Hippocampal formation (tissue), 2 donors: ENCODE results near the gene RUNX1.

ENCODE experiments used
- DNase-seq, 2 donors: peaks; one replicate each; lab custom pipeline; 2025; lab: John Stamatoyannopoulos, UW

RUNX1 gene

DNA sequence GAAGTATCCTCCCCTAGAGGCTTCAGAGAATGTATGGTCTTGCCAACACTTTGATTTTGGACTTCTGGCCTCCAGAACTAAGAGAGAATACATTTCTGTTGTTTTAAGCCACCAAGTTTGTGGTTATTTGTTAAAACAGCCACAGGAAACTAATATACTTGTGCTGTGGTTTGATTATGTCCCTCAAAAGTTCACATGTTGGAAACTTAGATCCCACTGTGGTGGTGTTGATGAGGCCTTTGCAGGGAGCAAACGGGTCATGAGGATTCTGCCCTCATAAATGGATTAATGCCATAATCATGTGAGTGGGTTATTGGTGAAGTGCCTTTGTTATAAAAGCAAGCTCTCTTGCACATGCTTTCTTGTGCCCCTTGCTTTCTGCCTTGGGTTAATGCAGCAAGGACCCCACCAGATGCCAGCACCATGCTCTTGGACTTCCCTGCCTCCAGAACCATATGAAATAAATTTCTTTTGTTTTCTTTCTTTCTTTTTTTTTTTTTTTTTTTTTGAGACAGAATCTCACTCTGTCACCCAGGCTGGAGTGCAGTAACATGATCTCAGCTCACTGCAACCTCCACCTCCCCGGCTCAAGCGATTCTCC is 223.1 kb downstream of the RUNX1 start:
- DNase-seq = no peak

DNA sequence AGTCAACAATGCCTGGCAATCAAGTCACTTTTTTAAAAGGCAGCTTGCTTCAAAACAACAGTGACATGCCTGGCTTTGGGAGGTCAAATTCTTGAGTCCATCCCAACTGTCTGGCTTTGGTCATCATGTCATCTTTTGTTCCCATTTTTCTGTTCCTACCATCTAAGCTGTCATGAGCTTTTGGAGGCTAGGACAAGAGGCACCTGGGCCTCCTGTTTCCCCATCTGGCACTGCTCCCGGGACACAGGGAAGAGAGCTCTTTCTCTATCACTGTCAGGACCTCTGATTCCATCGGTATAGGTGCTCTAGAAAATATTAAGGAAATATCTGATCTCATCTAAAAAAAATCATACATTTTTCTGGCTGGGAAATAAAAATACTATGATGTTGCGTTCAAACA is 224.0 kb downstream of the RUNX1 start:
- no peak for DNase-seq

DNA sequence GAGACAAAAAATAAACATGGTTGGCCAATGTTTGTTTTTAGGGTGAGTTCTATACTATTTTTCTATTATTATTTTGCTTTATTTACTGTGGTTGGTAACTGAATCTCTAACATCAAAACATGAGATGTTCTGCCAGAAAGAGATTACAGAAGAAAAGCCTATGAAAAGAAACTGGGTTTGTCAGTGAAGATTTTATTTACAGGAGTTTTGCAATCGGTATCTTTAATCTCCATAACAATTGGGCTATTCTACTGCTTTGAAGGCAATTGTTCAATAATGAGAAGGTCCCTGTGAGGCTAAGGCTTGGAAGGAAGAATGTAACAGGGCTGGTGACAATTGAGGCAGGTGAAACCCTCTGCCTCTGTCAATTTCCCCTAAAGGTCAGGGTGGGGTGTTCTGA is 224.8 kb downstream of the RUNX1 start:
- DNase-seq = no peak

DNA sequence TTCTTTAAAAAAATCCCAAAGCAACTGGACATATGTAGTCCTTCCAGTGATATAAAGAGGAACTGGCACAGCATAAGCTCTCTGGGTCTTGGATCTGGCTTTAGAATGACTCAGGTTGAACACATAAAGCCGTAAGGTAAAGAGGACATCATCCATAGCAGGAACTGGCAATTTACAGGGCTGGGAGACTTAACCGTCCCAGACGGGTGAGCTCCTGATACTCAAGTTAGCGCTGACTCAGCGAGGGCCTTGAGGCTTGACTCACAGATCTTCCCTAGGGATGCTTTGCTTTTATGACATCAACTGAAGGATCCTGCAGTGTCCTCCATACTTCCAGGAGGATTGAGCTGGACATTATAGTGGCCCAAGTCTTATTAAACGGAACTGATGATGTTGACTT is 226.2 kb downstream of the RUNX1 start:
- no peak for DNase-seq

DNA sequence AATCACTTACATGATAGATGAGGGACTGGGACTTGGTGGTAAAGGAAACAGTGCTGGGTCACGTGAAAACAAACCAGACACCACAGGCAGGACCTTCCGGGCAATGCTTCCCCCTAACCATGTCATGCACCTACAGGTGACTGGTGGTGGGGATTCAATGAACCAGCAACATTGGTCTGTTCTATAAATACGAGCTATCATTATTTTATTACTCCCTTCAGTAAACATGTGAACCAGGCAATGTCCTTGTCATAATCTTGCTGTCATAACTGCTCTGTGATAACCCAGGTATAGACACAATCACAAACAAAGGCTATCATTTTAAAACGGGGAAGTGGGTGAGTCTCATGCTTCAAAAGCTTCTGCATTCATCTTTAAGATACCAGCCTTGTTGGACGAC is 226.9 kb downstream of the RUNX1 start:
- DNase-seq = no peak

DNA sequence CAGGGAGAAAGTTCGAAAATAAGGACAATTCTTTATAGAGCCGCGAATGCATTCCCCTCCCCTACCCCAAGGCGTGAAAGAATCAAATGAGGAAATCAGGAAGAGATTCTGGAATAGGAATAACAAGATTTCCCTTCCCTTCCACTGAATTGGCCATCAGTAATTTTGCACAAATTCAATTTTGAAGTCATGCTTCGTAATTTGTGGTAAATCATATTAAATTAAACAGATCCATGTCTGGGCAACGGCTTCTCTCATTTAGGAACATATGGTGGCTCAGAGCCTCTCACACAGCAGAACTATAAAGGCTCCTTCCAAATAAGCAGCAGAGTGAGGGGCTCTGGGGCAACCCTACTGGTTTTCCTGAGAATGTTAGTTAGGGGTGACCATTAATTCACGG is 227.4 kb downstream of the RUNX1 start:
- no peak for DNase-seq

DNA sequence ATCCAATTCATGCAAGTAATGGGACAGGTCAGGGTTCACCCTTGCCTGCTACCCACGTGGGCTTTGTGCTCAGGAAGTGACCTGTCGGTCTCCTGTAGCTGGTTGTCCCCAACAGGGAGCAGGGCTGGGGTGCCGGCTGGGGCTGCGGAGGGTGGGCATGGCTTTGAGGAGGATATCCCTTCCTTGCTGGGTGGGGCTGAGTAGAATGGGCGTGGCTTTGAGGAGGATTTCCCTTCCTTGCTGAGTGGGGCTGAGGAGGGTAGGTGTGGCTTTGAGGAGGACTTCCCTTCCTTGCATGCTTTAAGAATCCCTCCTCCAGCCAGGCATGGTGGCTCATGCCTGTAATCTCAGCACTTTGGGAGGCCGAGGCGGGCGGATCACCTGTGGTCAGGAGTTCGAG is 229.1 kb downstream of the RUNX1 start:
- no peak for DNase-seq

DNA sequence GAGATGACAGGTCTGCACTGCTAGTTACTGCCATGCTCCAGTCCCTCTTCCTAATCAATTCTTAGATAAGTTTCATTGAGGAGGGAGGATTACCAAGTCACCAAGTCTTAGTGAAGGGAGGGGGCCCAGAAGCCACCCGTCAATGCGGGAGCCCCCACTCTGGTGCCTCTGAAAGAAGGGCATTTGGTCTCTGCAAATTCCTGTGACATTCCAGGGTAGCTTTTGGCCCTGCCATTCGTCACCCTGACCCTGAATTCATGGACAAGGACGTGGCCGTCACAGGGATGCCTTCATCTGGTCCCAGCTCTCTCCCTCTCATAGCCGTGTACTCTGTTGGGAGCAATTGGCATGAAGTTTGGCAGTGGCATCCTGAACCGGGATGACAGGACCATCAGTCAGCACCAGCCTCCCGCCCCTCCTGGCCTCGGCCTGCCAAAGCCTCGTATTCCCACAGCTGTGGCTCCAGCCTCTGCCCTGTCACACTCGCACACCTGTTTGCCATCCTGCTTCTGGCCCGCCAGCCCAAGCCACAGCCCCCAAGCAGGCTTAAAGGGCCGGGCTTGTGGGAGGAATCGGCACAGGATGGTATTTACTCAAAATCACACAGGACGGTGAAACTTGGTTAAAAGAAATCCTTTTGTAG is 229.6 kb downstream of the RUNX1 start:
- DNase-seq = no peak

DNA sequence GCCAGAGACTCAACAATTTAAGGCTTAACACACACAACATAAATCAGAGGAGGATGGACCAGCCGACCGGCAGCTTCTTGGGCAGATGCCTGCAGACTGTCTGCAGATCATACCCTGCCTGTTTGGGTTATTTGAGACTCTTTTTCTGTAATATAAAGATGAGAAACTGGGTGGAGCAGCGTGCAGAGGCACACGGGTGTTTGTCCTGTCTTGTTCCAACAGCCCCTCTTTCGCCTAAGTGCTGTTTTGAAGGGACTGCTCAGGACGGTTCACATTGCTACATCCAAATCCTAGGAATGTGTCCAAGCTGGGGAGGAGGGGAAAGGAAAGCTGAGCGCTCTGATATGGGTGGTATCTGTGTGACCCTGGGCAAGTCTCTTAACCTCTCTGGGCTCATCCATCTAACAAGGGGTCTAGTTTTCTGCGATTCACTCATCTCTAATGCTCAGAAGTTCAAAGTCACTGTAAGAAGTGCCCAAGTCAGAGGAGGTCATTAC is 230.4 kb downstream of the RUNX1 start:
- DNase-seq = no peak

DNA sequence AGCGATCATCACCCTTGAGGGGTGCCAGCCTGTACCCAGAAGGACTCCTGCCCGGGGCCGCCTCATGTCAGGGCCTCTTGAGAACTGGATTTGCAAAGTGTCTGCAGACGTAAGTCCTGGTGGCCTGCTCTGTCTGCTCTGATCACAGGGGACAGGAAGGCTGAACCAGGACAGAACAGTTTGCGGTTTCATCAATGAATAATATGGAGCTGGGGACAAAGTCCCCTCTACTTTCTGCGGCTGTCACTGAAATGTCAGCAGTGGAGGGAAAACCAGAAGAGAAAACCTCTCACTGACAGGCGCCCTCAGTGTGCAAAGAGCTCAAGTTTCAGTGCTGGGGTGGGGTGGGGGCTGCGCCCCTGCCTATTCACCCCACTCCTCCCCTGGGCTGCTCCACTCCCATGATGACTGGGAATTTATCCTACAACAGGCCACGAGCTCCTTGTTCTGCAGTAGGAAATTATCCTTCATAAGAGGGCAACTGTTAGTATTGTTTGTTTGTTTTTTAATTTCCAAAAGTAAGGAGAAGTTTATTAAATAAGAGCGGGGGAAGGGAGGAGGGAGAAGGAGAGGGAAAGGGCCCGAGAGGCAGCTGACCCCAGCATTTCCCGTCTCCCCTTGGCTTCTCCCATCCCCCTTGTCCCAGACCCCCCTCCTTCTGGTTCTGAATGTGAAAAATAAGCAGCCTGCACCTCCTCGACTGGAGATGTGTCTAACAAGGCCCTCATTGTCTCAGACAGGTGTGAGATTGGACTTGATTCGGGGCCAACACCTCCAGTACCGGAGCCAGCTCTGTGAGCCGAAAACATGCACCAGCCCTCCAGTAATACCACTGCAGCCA is 231.1 kb downstream of the RUNX1 start:
- DNase-seq = no peak

DNA sequence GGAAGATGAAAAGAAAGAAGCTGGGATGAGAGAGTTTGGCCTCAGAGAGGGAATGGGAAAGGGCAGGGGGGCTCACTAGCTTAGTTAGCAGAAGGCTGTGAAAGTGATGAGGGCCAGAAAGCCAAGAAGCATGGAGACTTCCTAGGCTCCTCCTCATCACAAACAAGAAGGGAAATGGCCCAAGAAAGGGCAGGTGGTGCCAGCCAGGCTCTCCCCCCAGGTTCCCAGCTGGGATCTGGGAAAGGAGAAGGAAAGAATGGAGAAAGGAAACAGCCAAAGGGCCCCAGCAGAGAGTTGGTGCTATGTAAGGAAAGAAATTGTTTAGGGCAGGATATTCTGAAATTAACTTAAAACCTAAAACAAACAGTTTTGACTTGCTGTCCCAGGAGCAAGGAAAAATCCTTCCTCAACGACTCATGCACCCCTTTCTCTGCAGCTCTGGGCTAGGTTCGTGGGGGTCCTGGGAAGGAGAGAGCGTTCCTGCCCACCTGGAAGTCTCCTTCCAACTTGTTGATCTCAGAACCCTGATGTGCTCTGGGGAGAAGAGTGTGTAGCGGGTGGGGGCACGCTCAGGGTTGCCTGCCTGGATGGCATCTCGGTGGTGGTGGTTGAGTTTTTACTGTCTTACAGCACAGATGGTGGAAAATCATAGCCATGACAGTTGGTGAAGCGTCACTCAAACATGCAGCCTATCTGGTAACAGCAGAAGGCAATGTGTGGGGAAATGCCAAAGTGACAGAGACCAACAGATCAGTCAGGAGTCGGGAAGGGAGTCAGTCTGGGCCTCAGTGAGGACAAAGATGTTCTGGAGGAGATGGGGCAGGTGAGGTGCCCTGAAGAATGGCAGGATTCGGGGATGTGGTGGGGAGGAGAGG is 233.0 kb downstream of the RUNX1 start:
- no peak for DNase-seq

DNA sequence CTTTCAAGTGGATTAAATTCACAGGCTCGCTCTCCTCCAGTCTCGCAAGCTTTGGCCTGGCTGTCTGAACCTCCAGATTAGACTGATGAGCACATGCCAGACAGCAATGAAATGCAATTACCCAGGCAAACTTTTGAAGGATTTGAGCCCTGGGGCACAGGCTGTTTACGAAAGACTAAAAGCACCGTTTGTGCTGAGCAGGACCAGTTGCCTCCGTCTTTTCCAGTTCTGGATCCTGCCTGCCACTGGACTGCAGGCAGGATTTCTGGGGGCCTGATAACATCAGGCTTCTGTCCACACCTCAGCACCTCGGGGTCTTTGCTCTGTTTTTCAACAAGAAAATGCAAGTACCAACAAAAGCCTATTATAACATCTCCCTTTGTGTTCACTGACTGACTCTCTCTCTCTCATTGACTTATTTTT is 234.6 kb downstream of the RUNX1 start:
- no peak for DNase-seq

DNA sequence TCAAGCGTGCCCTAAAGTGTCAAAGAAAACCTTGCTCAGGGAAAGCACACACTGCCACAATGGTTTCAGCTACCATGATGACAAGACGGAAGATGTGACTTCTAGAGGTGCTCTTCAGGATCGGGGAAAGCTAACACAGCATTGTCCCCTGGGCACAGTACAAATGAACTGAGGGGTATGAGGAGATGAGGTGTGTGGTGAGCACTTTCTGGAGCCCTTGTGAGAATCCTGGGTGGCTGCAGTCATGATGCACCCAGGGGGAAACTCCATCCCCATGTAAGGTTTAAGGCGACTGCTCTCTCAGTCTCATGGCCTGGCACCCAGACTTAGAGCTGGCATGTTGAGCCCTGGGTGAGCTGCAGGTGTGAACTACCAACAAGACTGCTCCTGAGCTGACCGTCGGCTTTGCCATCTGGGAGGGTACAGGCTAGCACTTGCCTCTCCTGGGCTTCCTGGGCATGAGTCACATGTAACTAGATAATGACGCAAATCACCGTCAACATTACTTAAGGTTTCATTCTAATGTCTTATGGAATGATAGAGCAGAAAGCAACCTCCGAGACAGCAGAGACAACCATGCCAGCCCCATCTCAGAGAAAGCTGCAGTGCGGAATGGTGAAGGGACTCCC is 235.7 kb downstream of the RUNX1 start:
- DNase-seq = no peak

DNA sequence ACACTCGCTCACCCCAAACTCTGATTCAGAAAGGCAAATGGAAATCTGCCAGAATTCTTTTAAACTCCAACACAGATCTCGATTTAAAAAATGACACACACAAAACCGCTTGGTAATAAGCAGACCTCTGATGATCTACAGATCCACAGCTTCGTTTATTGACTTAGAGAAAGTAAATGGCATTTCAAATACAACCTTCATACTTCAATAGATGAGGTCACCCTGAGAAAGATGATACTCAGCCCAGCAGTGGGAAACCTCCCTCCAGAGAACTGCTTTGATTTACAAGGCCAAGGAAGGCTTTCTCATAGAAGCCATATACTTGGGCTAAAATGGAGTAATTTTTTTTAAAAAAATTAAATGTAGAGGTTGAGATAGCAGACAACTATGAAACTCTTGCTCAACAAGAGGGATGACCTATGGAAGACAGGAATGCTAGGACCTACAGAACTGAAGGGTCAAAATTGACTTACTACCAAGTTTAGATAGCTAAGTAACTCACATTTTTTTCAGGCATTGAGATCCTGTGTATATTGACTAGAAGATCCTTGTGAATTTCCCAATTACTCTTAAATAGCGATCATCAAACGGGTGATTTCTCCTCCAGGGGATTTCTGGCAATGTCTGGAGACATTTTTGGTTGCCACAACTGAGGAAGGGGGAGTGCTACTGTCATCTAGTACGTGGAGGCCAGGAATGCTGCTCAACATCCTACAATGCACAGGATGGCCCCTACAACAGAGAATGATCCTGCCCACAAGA is 236.4 kb downstream of the RUNX1 start:
- DNase-seq = no peak

DNA sequence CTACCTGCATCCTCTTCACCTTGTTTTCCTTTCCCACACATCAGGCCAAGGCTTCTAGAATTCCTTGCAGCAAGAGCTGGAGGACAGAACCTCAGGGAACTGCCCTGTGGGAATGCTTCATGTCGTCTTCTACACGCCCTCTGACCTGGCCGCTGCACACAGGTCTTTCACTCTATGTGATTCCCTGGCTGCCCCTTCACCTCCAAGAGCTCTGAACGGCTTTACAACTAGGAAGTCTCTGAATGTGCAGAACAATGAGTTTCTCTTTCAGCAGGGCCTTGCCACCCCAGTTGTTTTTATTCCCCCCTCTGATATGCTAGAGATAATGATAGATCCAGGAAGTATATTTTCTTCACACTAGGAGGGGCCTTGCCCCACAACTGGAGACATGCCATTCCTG is 237.7 kb downstream of the RUNX1 start:
- no peak for DNase-seq

DNA sequence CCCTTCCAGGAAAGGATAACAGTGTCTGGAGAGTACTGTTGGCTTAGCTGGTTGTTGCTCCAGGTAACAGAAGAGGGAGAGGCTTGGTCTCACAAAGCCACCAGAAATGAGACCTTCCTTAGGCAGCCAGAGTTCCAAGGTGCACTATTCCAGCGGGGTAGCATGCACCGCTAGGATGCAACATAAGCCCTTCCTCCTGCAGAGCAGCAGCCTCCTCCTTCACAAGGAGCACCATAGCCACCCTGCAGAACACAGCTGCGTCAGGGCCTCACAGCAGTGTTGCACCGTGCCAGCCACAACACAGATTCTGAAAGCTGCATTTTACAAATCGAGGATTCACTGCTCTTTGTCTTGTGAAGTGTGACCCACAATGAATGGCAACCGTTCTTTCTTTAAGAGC is 238.3 kb downstream of the RUNX1 start:
- no peak for DNase-seq

DNA sequence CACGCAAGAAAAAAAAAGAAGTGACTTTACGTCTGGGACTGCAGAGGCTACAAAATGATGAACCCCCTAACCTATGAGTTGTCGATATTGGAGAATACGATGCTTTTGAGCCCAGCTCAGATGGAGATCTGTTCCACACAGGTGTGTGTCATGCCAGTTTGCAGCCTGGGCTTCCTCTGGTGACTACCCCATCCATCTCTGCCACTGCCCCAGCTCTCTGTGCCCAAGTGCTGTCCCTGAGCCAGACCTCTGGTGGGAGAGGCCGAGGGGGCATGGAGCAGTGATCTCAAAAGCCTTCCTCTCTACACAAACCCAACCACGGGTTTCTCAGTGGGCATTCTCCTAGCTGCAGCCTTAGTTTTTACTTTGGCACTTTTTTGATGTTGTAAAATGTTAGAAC is 239.3 kb downstream of the RUNX1 start:
- DNase-seq = no peak

DNA sequence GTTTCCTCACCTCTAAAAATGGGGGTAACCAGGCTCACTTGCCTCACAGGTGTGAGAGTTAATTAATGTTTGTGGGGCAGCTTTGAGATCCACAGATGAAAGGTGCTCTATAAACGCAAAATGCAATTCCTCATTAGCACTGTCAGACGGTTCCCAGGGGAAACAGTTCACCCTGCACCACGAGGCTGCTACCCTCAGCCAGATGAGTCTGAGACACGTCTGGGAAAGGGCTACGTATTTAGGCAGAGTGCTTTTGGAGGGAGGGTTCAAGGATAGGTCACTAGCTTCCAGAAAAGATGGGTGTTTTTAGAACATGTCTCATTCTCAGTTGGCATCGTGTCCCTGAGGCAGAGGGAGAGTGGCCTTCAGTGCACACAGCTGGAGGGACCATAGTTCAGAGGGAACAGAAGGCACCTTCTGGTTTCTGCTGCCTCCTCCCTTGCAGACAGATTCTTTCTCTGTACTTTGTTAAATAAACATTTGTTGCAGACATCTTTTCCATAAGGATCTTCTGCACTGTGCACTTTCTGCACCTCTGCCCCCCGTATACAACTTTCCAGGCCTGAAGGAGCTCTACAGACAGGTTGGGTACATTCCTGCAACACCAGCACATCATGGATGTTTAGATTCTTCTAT is 240.4 kb downstream of the RUNX1 start:
- DNase-seq = no peak

DNA sequence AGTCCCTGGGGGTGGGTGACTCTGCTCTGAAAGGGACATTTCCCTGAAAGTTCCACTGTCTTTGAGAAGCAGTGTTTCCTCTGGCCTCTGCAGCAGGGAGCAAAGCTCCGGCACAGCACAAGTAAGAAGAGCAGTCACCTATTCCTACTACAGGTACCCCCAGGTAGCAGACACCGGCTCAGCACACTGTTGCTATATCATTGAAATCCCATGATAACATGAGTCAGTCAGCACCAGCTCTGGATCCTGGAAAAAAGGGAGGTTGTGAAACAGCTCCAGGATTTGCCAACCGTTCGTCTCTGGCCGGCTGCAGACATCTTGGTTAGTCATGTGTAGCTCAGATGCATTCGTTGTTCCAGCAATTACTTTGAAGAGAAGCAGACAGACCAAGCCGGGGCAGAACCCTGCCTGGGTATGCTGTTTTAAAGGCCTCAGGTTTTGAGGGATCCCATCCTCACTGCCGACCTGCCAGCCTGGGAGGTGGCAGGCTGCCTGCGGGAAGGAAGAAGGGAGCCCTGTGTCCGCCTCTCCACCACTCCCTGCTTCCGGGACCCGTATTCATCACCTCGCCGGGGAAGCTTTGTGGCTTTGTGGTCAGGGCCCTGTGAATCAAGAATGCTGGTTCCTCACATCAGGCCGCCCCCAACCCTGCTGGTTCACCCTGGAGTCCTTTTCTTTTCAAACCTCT is 241.1 kb downstream of the RUNX1 start:
- no peak for DNase-seq
